ENCODE data around the gene BHLHA9. TPM values are rescaled to one million over a fixed set of nuclear protein-coding genes. Genes with fewer than 3 reads are reported as not detected.

BHLHA9 gene
- total and polyA plus RNA-seq, 2 of the 8 experiments (the other 6 are each of a cell fraction or from before 2014, with no cell fraction given) = 0.29 to 0.34 TPM

DNA sequence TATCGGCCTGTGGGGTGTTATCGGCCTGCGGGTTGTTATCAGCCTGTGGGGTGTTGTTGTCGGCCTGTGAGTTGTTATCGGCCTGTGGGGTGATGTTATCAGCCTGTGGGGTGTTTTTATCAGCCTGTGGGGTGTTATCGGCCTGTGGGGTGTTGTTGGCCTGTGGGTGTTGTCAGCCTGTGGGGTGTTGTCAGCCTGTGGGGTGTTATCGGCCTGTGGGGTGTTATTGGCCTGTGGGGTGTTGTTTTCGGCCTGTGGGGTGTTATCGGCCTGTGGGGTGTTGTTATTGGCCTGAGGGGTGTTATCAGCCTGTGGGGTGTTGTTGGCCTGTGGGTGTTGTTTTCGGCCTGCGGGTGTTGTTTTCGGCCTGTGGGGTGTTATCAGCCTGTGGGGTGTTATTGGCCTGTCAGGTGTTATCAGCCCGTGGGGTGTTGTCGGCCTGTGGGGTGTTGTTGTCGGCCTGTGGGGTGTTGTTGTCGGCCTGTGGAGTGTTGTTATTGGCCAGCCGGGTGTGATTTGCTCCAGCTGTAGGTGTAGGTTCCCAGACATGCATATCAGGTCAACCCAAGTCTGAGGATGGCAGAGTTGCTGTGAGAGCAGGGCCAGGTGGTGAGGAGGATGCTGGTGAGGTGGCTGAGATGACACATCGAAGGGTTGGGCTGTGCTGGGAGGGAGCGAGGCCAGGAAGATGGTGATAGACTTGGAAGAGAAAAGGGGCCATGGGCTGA is 16.3 kb downstream of the BHLHA9 start:
- no peak overlapping the region for H4K5ac ChIP-seq (ENCODE audit: insufficient read length, low read depth, low read length)
- TF ChIP-seq RFX5 (IDR thresholded peaks at IDR 0.05; ENCODE audit: borderline replicate concordance, low read depth, low read length) (no peak), SIX5 (IDR thresholded peaks at IDR 0.05; ENCODE audit: low read depth, low read length) (no peak), SP1 (IDR thresholded peaks at IDR 0.05; ENCODE audit: low read depth, low read length) (no peak), SIRT6 (IDR thresholded peaks at IDR 0.05; ENCODE audit: low read length) (no peak), FOSL1 (IDR thresholded peaks at IDR 0.05; ENCODE audit: insufficient read depth, low read depth, low read length) (no peak), SAP30 (IDR thresholded peaks at IDR 0.05; ENCODE audit: insufficient read depth, insufficient replicate concordance, low read length) (no peak), EGR1 (IDR thresholded peaks at IDR 0.05; ENCODE audit: borderline replicate concordance, low read depth, low read length) (no peak), PHF8 (conservative IDR thresholded peaks at IDR 0.05; ENCODE audit: low read depth, low read length) (no peak), SRF (IDR thresholded peaks at IDR 0.05; ENCODE audit: low read depth, low read length) (no peak), SP2 (IDR thresholded peaks at IDR 0.05; ENCODE audit: low read length) (no peak), KDM4A (IDR thresholded peaks at IDR 0.05; ENCODE audit: low read depth, low read length, severe bottlenecking) (no peak), KDM5A (IDR thresholded peaks at IDR 0.05; ENCODE audit: low read length) (no peak), BCL11A (IDR thresholded peaks at IDR 0.05; ENCODE audit: low read depth in 2 of 2, low read length in 2 of 2) (no peak)
- no peak overlapping the region for H2BK20ac ChIP-seq (ENCODE audit: low read length)
- no peak overlapping the region for H4K8ac ChIP-seq (ENCODE audit: extremely low read depth, insufficient read depth, low read length)
- H3K56ac ChIP-seq (replicated peaks; ENCODE audit: insufficient read length, low read depth, low read length) = no peak overlapping the region
- H3K23me2 ChIP-seq (ENCODE audit: low read depth, low read length) = no peaks in the 10 kb centered on the region; the same call in 1 of the 2 replicates
- H4K20me1 ChIP-seq (replicated peaks in 1 of 2; ENCODE audit: control insufficient read depth in 1 of 2, insufficient read depth in 2 of 2, low read length in 2 of 2) = no peaks in the 10 kb centered on the region
- H3K18ac ChIP-seq (ENCODE audit: extremely low read depth, low read length) = no peak overlapping the region
- no peak overlapping the region for H2AK5ac ChIP-seq (ENCODE audit: low read depth, low read length)
- peaks cover 7 to 12% of the 10 kb centered on the region in 2 experiments; a peak in 3 of 4 replicates for H3K9me3 ChIP-seq (ENCODE audit: insufficient read depth in 2 of 2, low read depth in 1 of 2, low read length in 1 of 2)
- H2AFZ ChIP-seq (ENCODE audit: low read length) = no peak overlapping the region
- ChIA-PET POLR2A (ENCODE audit: partially characterized antibody) (interaction anchor here (0.8 kb wide), 1 partner anchor 387 kb away, joined by 5 read pairs; no protein-coding TSS in a partner anchor), CTCF (ENCODE audit: partially characterized antibody) (no interaction called here)
- no peak overlapping the region for H3K4me3 ChIP-seq (ENCODE audit: extremely low read depth in 1 of 4, insufficient read depth in 2 of 4, low read depth in 3 of 4, low read length in 4 of 4)
- H2BK12ac ChIP-seq (ENCODE audit: low read depth, low read length) = no peak overlapping the region
- H3K9ac ChIP-seq (replicated peaks in 1 of 4; ENCODE audit: extremely low read depth in 1 of 4, low read depth in 3 of 4, low read length in 3 of 4) = no peak overlapping the region
- no peak overlapping the region for H2BK120ac ChIP-seq (replicated peaks; ENCODE audit: low read depth, low read length)
- H3K79me1 ChIP-seq (ENCODE audit: low read depth, low read length) = no peaks in the 10 kb centered on the region
- H3K4ac ChIP-seq (replicated peaks; ENCODE audit: insufficient read length, low read depth, low read length) = no peak overlapping the region
- no peaks in the 10 kb centered on the region; a peak in 2 of 7 replicates for H3K4me1 ChIP-seq (replicated peaks in 1 of 4; ENCODE audit: control insufficient read depth in 3 of 4, insufficient read depth in 4 of 4, low read length in 3 of 4)
- no peaks in the 10 kb centered on the region for H3K27me3 ChIP-seq (replicated peaks in 1 of 4; ENCODE audit: control insufficient read depth in 3 of 4, extremely low read depth in 1 of 4, insufficient read depth in 3 of 4, low read length in 3 of 4)
- H2BK5ac ChIP-seq (ENCODE audit: low read depth, low read length) = no peak overlapping the region
- H3K79me2 ChIP-seq (ENCODE audit: control insufficient read depth in 1 of 2, insufficient read depth in 2 of 2, low read length in 2 of 2) = no peaks in the 10 kb centered on the region
- H3K23ac ChIP-seq (ENCODE audit: insufficient read length) = no peak overlapping the region
- WGBS, 2 experiments (ENCODE audit: extremely low coverage in 1 of 2, insufficient coverage in 1 of 2, insufficient read length in 1 of 2, insufficient replicate concordance in 2 of 2, low coverage in 1 of 2, low lambda C conversion rate in 2 of 2, missing lambda C conversion rate in 1 of 2) = 89% methylated on average over 16 of the region's 19 CpGs; no CpG with 5 or more reads in 1 of the 2 experiments
- no peak overlapping the region for H3K4me2 ChIP-seq (ENCODE audit: insufficient read depth in 1 of 2, low read depth in 2 of 2, low read length in 2 of 2)
- no peaks in the 10 kb centered on the region for H3K36me3 ChIP-seq (ENCODE audit: control insufficient read depth in 2 of 4, insufficient read depth in 4 of 4, low read length in 3 of 4)
- H3K27ac ChIP-seq (ENCODE audit: low read depth, low read length) = no peak overlapping the region
- H3K14ac ChIP-seq (ENCODE audit: insufficient read length) = no peak overlapping the region
- no peak for FAIRE-seq
- DNase-seq (ENCODE audit: low read depth in 1 of 2, low spot score in 2 of 2) = no peak
- H4K91ac ChIP-seq (replicated peaks; ENCODE audit: insufficient read length, low read length) = no peak overlapping the region
- H2BK15ac ChIP-seq (ENCODE audit: low read length) = no peak overlapping the region
